HG03469 (cell line): ENCODE results near the gene SEMA3A.

Experiments used
- ATAC-seq: cut with Tn5 transposase; IDR thresholded peaks from one replicate; pipeline ENCODE4 v1.9.1; 2021; ENCODE audit warnings: mild to moderate bottlenecking, moderate library complexity, moderate number of reproducible peaks; ENCODE audit not compliant: unreplicated experiment

Gene SEMA3A

GRCh38 chr7:84027678-84028077, 166.9 kb downstream of the SEMA3A start:
- ATAC-seq = no peak

GRCh38 chr7:84025332-84025927, 169.2 kb downstream of the SEMA3A start:
- no peak for ATAC-seq

GRCh38 chr7:84022684-84023308, 171.8 kb downstream of the SEMA3A start:
- ATAC-seq = no peak

- no peak for ATAC-seq
These were observed 172.6 kb downstream of the SEMA3A start for GRCh38 chr7:84022009-84022408.

- no peak for ATAC-seq
These were observed 173.2 kb downstream of the SEMA3A start for GRCh38 chr7:84021292-84021908.

GRCh38 chr7:84017651-84018050, 176.9 kb downstream of the SEMA3A start:
- no peak for ATAC-seq

GRCh38 chr7:84013616-84014240, 180.9 kb downstream of the SEMA3A start:
- no peak for ATAC-seq

GRCh38 chr7:84009782-84010181, 184.8 kb downstream of the SEMA3A start:
- ATAC-seq = no peak

GRCh38 chr7:84009051-84009450, 185.5 kb downstream of the SEMA3A start:
- ATAC-seq = no peak

GRCh38 chr7:84003191-84003590, 191.4 kb downstream of the SEMA3A start:
- no peak for ATAC-seq

GRCh38 chr7:84002348-84002747, 192.2 kb downstream of the SEMA3A start:
- no peak for ATAC-seq

- ATAC-seq = no peak
These were observed 197.7 kb downstream of the SEMA3A start for GRCh38 chr7:83996879-83997278.

GRCh38 chr7:83987764-83988163, 206.8 kb downstream of the SEMA3A start:
- no peak for ATAC-seq

GRCh38 chr7:83985821-83986220, 208.8 kb downstream of the SEMA3A start:
- no peak for ATAC-seq

- ATAC-seq = no peak
These were observed 210.0 kb downstream of the SEMA3A start for GRCh38 chr7:83984591-83984990.

- ATAC-seq = no peak
These were observed 210.5 kb downstream of the SEMA3A start for GRCh38 chr7:83984076-83984475.

- no peak for ATAC-seq
These were observed 211.0 kb downstream of the SEMA3A start for GRCh38 chr7:83983606-83984005.

- ATAC-seq = peak; percentile 78
These were observed 218.3 kb downstream of the SEMA3A start for GRCh38 chr7:83976302-83976701.

- no peak for ATAC-seq
These were observed 224.5 kb downstream of the SEMA3A start for GRCh38 chr7:83970081-83970480.

GRCh38 chr7:83964318-83964717, 230.3 kb downstream of the SEMA3A start:
- no peak for ATAC-seq

GRCh38 chr7:83957333-83957732, 237.3 kb downstream of the SEMA3A start:
- ATAC-seq = no peak

- no peak for ATAC-seq
These were observed 238.5 kb downstream of the SEMA3A start for GRCh38 chr7:83956104-83956503.
